ENCODE results near the gene UPB1.
"Not testable (repeated sequence)": the region's sequence is repeated elsewhere in the genome, so short reads cannot be mapped to it uniquely, and the experiment has no call there.

GRCh38 chr22:24530968-24531367, 35.8 kb downstream of the UPB1 start:
- not testable (repeated sequence) for TF ChIP-seq CTCF, POLR2A (IDR thresholded peaks at IDR 0.05)
